ENCODE results near the gene PRRC2A.

DNA sequence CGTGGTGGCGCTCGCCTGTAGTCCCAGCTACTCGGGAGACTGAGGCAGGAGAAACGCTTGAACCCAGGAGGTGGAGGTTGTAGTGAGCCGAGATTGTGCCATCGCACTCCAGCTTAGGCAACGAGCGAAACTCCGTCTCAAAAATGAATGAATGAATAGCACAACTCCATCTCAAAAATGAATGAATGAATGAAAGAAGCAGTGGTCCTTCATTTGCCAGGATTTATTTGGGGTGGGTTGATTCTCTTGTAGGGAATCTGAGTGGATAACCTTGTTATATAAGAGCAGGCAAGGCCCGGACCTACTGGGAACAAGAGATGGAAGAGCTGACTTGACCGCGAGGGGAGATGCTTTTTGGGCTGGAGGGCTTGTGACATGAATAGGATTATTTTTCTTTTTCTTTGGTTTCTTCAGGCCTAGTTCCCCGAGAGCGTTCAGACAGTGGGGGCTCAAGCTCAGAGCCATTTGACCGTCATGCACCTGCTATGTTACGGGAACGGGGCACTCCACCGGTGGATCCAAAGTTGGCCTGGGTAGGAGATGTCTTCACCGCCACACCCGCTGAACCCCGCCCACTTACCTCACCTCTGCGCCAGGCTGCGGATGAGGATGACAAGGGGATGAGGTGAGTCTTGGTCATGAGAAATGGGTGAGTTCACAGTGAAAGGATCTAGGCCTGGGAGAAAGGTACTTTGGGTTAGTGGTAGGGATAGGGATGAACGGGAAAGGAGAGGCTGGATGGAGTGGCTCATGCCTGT is 9.8 kb downstream of the PRRC2A start:
- TF ChIP-seq, protein P1, sequence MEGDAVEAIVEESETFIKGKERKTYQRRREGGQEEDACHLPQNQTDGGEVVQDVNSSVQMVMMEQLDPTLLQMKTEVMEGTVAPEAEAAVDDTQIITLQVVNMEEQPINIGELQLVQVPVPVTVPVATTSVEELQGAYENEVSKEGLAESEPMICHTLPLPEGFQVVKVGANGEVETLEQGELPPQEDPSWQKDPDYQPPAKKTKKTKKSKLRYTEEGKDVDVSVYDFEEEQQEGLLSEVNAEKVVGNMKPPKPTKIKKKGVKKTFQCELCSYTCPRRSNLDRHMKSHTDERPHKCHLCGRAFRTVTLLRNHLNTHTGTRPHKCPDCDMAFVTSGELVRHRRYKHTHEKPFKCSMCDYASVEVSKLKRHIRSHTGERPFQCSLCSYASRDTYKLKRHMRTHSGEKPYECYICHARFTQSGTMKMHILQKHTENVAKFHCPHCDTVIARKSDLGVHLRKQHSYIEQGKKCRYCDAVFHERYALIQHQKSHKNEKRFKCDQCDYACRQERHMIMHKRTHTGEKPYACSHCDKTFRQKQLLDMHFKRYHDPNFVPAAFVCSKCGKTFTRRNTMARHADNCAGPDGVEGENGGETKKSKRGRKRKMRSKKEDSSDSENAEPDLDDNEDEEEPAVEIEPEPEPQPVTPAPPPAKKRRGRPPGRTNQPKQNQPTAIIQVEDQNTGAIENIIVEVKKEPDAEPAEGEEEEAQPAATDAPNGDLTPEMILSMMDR (IDR thresholded peaks at IDR 0.05; ENCODE audit: low read length): no peak
- TF ChIP-seq EZH2 (optimal IDR thresholded peaks at IDR 0.05; ENCODE audit: low read depth, low read length): no peak
